ENCODE data around the gene IGFBP2.

Gene IGFBP2

DNA sequence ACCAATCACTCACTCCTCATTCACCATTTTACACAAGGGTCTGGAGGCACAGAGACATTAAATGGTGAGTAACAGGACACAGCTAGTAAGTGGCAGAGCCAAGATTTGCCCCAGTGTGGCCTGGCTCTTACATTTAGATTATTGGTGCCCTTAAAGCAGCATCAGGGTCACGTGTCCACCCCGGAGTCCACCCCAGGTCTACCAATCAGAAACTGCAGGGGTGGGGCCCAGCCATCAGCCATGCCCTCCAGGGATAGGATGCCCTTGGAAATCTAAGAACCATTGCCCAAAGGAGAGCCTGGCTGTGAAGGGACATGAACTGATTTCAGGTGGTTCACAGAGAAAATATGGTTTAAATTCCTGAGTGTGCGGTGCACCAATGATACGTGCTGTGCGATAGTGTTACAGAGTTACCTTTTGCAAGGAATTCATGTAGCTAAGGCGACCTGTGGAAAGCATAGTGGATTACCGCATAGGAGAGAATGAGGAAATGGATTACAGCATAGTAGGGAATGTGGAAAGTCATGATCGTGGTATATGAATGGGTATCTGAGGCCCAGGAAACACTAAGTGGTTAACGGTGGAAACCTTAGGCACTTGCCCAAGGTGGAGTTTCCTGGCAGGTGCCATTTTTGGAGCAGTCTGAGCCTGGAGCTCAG is 44.3 kb downstream of the IGFBP2 start:
- H3K9me3 Mint-ChIP-seq, result no peaks in the 10 kb centered on the region
- no peak for ATAC-seq
- no peaks in the 10 kb centered on the region for H3K36me3 Mint-ChIP-seq
- no peak overlapping the region for H3K4me3 Mint-ChIP-seq
- H3K27ac Mint-ChIP-seq, result no peak overlapping the region
- H3K27me3 Mint-ChIP-seq, result peaks cover 48% of the 10 kb centered on the region
- no peaks in the 10 kb centered on the region for H3K4me1 Mint-ChIP-seq

DNA sequence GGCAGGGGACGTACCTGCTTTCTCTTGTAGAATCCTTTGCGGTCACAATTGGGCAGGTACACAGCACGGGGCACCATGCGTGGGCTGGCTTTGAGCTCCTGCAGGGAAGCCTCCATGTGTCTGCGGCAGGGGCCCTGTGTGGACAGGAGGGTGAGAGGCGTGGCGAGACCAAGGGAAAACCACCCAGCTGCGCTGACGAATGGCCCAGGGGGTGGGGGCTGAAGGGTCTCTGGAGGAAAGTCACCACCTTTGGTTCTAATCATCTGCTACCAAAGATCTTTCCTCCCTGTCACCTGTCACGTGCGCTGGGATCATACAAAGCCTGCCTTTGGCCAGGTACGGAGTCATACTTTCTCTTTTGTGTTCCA is 44.9 kb downstream of the IGFBP2 start:
- H3K27me3 Mint-ChIP-seq, result peaks cover 53% of the 10 kb centered on the region
- H3K36me3 Mint-ChIP-seq, result no peaks in the 10 kb centered on the region
- no peaks in the 10 kb centered on the region for H3K4me1 Mint-ChIP-seq
- ATAC-seq, result no peak
- H3K4me3 Mint-ChIP-seq, result no peak overlapping the region
- no peaks in the 10 kb centered on the region for H3K9me3 Mint-ChIP-seq
- no peak overlapping the region for H3K27ac Mint-ChIP-seq

DNA sequence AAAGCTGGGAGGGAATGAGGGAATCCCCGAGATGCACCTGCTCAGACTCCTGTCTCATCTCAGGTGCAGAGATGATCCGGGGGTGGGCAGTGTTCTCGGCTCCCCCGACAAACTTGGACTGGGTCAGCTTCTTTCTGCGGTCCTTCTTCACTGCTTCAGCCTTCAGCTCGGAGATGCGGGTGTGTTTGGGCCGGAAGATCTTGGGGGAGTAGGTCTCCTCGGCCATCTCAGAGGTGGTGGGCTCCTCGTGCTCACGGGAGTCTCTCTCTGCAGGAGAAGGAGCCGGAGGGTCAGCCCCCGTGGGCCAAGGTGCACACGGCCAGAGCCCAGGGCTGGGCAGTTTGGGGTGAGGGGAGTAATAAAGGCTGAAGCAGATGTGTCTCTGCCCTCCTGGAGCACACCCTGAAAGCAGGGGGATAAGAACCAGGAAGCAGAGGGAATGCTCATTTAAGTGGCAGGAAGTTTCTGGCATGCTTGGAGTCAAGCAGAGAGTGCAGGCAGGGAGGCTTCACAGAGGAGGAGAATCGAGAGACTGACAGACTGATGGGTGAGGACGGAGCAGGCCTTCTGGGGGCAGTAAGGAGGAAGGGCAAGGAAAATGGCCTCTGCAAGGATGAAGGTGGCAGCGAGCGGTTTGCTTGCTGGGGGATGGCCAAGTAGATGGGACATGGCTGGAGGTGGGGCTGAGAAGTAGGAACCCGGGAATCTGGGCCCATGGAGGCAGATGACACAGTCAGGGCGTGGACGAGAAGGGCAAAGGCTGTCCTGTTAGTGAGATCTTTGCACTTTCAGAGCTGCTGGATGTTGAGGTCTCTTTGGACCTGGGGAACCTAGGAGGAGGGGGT is 45.8 kb downstream of the IGFBP2 start:
- Mint-ChIP-seq H3K4me3 (no peak overlapping the region), H3K36me3 (no peaks in the 10 kb centered on the region), H3K27me3 (peaks cover 62% of the 10 kb centered on the region), H3K9me3 (no peaks in the 10 kb centered on the region), H3K4me1 (no peaks in the 10 kb centered on the region), H3K27ac (no peak overlapping the region)
- no peak for ATAC-seq

DNA sequence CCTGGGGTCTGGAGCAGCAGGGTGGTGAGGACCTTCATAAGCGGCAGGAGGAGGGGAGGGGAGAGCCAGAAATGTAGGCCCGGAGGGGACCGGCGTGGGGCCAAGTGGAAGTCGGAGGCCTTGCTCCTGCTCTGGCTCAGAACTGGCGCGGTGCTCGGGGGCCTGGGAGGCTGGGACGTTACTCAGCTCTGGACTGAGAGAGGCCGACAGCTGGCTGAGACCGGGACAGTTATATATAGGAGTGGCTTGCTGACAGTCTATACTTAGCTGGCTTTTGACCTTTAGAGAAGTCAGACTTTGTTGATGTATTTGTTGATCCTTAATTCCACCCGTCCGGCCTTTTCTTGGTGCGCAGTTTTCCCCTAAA is 46.4 kb downstream of the IGFBP2 start:
- H3K4me1 Mint-ChIP-seq, result no peaks in the 10 kb centered on the region
- H3K27me3 Mint-ChIP-seq, result peaks cover 69% of the 10 kb centered on the region
- ATAC-seq, result no peak
- H3K27ac Mint-ChIP-seq, result no peak overlapping the region
- H3K9me3 Mint-ChIP-seq, result no peaks in the 10 kb centered on the region
- no peaks in the 10 kb centered on the region for H3K36me3 Mint-ChIP-seq
- no peak overlapping the region for H3K4me3 Mint-ChIP-seq

DNA sequence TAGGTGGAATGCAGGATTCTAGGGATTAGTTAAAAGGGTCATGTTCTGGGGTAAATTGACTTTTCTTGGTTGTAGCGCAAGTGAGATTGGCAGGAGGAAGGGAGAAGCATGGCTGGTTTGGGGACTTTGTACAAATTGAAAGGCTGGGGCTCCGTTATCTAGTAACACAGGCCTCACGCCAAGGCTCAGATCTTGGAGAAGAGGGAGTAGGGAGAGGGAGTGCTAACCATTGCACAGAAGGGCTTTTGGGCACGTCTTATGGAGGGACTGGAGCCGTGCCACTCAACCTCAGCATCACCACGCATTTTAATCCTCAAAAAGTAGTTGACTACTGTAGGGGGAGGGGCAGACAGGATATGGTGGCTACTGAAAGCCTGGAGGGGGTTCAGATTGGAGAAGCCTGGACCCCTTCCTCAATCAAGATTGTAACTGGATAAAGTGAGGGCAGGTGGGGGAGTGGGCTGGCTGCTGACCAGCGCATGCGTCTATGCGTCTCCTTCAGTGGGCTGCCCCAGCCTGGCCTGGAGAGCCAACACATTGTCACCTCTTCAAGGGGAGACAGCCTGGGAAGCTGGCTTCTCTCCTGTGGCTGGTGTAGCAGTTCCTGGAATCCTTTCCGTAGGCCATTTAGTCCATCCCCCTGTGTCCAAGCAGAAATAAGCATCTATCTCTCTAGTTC is 47.9 kb downstream of the IGFBP2 start:
- H3K36me3 Mint-ChIP-seq, result no peaks in the 10 kb centered on the region
- no peaks in the 10 kb centered on the region for H3K4me1 Mint-ChIP-seq
- H3K27me3 Mint-ChIP-seq, result peaks cover 81% of the 10 kb centered on the region
- H3K4me3 Mint-ChIP-seq, result no peak overlapping the region
- no peak overlapping the region for H3K27ac Mint-ChIP-seq
- no peak for ATAC-seq
- no peaks in the 10 kb centered on the region for H3K9me3 Mint-ChIP-seq

DNA sequence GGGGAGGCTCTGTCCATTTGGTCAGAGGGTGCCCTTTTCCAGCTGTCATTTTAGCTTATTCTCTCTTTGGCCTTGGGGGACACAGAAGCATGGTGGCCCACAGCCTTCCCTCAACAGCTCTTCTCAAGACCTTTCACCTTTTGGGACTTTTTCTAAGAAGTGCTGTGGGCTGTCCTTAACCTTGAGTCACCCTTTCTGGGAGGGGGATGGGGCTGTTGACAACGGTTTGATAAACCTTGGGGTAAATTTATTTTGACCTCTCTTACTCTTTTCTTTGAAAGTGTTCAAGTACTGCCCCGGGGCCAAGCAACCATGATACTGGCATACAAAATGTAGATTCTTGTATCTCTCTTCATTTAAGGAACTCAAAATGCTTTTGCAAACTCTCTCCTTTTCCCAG is 48.5 kb downstream of the IGFBP2 start:
- ATAC-seq, result no peak
- H3K4me3 Mint-ChIP-seq, result no peak overlapping the region
- no peaks in the 10 kb centered on the region for H3K36me3 Mint-ChIP-seq
- H3K9me3 Mint-ChIP-seq, result no peaks in the 10 kb centered on the region
- H3K27ac Mint-ChIP-seq, result no peak overlapping the region
- H3K27me3 Mint-ChIP-seq, result peaks cover 84% of the 10 kb centered on the region
- H3K4me1 Mint-ChIP-seq, result no peaks in the 10 kb centered on the region

DNA sequence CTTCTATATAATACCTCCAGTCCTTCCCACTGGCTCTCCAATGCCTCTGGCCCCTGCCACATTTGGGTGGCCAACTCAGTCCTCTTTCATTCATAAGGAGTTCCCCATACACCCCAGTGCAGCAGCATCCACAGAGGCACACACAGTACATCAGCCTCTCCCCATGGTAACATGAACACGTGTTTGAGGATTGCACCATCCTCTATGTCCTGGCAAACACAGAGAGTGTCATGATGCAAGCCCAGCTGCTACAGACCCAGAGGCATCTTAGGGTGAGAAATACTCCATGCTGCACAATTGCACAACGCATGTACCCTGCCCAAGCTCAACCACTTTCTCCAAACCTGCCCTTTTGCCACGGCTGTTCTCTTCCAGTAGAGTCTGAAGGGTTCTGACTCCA is 50.6 kb downstream of the IGFBP2 start:
- no peak for ATAC-seq
- Mint-ChIP-seq H3K9me3 (no peaks in the 10 kb centered on the region), H3K36me3 (no peaks in the 10 kb centered on the region), H3K4me3 (no peak overlapping the region), H3K27me3 (peaks cover 86% of the 10 kb centered on the region), H3K27ac (no peak overlapping the region), H3K4me1 (no peaks in the 10 kb centered on the region)

DNA sequence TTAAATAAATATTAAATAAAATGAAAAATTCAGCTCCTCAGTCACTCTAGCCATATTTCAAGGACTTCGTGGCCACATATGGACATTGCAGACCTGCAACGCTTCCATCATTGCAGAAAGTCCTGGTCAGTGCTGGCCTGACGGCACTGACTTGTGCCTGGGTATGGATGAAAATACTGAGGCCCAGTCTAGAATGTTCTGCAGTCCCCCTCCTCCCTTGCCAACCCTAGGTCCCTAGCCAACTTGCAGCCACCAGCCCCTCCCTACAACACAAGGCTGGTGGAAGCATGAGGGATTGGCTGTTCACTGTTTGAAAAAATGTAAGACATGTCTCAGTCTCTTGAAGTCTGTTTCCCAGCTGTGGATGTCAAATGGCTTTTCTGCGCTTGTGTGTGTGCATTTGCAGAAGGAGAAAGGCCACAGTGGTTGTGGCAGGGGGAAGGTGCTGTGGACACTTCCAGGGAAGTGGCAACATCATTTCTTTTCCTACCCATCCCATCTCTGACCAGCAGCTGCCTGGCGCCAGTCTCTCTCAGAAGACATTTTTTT is 52.2 kb downstream of the IGFBP2 start:
- Mint-ChIP-seq H3K27ac (no peak overlapping the region), H3K9me3 (no peaks in the 10 kb centered on the region), H3K4me1 (no peaks in the 10 kb centered on the region), H3K4me3 (no peak overlapping the region), H3K36me3 (no peaks in the 10 kb centered on the region), H3K27me3 (peaks cover 86% of the 10 kb centered on the region)
- no peak for ATAC-seq

DNA sequence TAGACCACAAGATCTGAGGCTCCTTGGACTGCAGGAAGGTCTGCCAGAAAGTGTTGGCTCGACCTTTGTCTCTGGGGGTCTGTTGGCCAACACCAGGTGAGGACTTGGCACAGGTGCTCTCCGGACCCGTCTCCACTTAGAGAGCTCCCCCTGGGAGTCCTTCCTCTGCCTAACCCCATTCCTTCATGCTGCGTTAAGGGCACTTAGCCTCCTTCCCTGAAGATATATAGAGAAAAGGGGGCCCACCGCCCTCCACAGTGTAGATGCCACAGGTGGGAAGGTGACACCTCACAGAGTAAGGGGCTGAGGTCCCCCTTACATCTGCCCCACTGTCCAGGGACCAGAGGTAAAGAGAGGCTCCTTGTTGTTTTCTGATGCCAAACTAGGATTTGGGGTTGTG is 53.9 kb downstream of the IGFBP2 start:
- H3K27ac Mint-ChIP-seq, result no peak overlapping the region
- H3K4me3 Mint-ChIP-seq, result no peak overlapping the region
- H3K4me1 Mint-ChIP-seq, result peaks cover 10% of the 10 kb centered on the region
- H3K36me3 Mint-ChIP-seq, result no peaks in the 10 kb centered on the region
- no peak for ATAC-seq
- peaks cover 87% of the 10 kb centered on the region for H3K27me3 Mint-ChIP-seq
- no peaks in the 10 kb centered on the region for H3K9me3 Mint-ChIP-seq

DNA sequence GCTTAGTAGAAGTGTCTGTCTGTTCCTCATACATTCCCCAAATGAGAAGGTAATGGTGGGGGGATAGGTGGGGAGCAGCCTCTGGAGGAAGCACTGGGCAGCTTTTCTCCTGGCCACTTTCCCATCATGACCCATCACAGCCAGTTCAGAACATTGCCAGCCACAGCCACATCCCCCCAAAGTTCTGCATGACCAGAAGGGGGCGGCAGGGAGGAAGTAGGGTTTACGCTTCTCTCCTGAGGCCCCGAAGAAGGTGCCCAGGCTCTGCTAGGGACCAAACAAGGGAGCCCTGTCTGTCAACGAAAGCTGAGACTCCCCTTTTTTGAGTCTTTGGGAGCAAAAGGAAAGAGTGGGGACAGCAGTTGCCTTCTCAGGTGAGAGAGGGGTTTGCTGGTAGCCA is 54.4 kb downstream of the IGFBP2 start:
- peaks cover 87% of the 10 kb centered on the region for H3K27me3 Mint-ChIP-seq
- peaks cover 15% of the 10 kb centered on the region for H3K4me1 Mint-ChIP-seq
- H3K4me3 Mint-ChIP-seq, result no peak overlapping the region
- H3K9me3 Mint-ChIP-seq, result no peaks in the 10 kb centered on the region
- ATAC-seq, result no peak
- H3K27ac Mint-ChIP-seq, result no peak overlapping the region
- H3K36me3 Mint-ChIP-seq, result no peaks in the 10 kb centered on the region

DNA sequence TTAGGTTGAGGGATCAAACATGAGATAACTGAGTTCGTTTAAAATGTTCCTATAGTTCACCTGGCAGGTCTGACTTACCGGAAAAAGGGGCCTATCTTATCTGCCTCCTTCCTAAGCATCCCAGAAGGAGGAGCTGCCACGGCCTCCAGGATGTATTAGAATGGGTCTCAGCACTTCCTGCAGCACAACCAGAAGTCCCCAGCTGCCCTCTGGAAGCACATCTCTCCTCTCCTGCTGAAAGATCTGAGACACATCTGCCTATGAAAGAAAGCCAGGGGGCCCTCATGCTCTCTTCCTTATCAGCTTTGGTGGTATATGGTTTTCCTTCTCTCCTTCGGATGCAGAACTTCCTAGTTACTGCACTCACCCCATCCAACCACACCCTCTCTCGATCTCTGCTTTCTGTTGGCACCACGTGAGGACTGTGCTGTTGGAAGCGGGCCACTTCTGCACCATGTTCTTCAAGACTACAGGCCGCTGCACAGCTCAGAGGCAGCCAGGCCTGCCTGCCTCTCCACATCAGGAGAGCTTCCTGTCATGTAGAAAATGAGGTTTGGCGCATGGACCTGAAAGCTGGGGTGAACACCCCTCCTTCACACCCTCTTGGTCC is 55.6 kb downstream of the IGFBP2 start:
- H3K4me3 Mint-ChIP-seq, result no peak overlapping the region
- no peaks in the 10 kb centered on the region for H3K36me3 Mint-ChIP-seq
- H3K27ac Mint-ChIP-seq, result no peak overlapping the region
- peaks cover 23% of the 10 kb centered on the region for H3K4me1 Mint-ChIP-seq
- peaks cover 85% of the 10 kb centered on the region for H3K27me3 Mint-ChIP-seq
- no peak for ATAC-seq
- H3K9me3 Mint-ChIP-seq, result no peaks in the 10 kb centered on the region

DNA sequence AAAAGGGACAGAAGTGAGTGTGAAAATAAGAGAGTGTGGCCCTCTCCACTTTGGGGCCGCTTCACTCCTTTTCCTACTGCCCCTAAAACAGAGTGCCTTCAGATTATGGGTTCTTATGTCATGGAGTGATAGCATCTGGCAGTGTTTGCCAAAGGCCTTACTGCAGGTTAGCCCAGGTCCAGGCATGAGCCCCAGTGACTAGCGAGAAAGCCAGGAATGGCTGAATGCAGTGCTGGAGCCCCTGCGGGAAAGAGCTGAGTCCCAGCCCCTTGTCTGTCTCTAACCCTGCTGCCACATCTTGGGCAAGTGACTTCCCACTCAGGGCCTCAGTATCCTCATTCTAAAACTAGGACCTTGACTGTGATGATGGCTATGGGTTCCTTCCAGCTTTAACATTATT is 56.2 kb downstream of the IGFBP2 start:
- no peaks in the 10 kb centered on the region for H3K36me3 Mint-ChIP-seq

DNA sequence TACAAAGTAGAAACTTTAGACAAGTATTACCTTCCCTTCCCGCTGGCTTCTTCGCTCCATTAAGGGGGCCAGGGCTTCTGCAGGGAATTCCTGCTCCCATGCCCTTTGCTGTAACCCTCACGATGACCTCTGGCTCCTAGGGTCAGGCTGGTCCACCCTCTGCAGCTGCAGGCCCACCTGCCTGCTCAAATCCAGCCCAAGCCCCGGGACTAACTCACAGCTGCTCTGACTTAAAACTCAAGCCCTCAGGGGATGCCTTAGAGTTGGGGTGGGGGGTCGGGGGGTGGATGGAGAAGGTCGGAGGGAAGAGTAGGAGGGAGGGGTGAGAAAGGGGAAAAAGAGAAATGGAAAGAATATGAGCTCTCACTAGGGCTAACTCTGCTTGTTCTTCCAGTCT is 57.2 kb downstream of the IGFBP2 start:
- peaks cover 87% of the 10 kb centered on the region for H3K27me3 Mint-ChIP-seq
- no peak for ATAC-seq
- no peak overlapping the region for H3K27ac Mint-ChIP-seq
- H3K9me3 Mint-ChIP-seq, result no peaks in the 10 kb centered on the region
- no peaks in the 10 kb centered on the region for H3K36me3 Mint-ChIP-seq
- H3K4me3 Mint-ChIP-seq, result no peak overlapping the region
- H3K4me1 Mint-ChIP-seq, result peaks cover 35% of the 10 kb centered on the region

More for the DNA sequence above, 56.2 kb downstream of the IGFBP2 start:
- peaks cover 85% of the 10 kb centered on the region for H3K27me3 Mint-ChIP-seq
- H3K27ac Mint-ChIP-seq, result no peak overlapping the region
- ATAC-seq, result no peak
- peaks cover 28% of the 10 kb centered on the region for H3K4me1 Mint-ChIP-seq
- no peak overlapping the region for H3K4me3 Mint-ChIP-seq
- H3K9me3 Mint-ChIP-seq, result no peaks in the 10 kb centered on the region

DNA sequence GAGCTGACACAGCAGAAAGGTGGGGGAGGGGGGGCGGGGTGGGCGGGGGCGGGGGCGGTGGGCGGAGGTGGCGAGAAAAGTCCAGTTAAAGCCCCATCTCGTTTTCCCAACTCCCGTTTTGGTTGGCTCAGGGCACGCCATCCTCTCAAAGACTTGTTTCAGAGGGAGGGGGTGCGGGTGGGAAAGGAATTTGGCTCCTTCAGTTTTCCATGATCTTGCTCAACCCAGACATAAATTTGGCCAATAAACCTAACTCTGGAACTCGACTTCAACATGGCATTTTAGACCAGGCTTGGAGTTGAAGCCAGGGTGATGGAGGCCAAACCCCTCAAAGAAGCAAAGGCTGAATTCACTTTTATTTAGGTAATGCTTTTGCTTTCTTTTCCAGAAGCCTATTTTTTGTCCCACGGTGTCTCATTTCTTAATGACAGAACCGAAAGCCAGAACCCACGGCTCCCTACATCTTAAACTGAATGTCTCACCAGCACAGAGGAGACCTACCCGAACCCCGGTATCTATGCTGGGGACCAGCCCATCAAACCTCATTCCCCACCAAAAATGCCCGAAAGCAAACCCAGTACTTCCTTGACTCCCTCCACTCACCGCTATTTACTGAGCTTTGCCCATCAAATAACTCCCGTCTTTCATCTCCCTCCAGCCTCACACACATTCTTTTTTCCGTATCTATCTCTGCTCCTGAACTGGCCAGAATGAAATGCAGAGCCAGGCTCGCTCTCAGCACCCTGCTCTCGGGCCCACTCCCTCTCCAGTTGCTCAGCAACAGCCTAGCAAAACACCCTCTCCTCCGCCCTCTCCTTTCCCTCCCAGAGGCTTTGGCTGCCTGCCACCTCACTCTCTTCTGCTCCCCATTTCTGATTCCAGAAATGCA is 57.9 kb downstream of the IGFBP2 start:
- no peaks in the 10 kb centered on the region for H3K36me3 Mint-ChIP-seq
- peaks cover 35% of the 10 kb centered on the region for H3K4me1 Mint-ChIP-seq
- no peak overlapping the region for H3K4me3 Mint-ChIP-seq
- H3K9me3 Mint-ChIP-seq, result no peaks in the 10 kb centered on the region
- H3K27me3 Mint-ChIP-seq, result peaks cover 87% of the 10 kb centered on the region
- no peak for ATAC-seq
- no peak overlapping the region for H3K27ac Mint-ChIP-seq
